Stimulated activated CD4-positive, alpha-beta T cell treated with anti-CD3 and anti-CD28 coated beads, TNF-alpha, amount 100 ng/mL, for 4 hours (primary cell): ENCODE measurements around the gene FAM98B.
"Not testable (repeated sequence)": the region's sequence is repeated elsewhere in the genome, so short reads cannot be mapped to it uniquely, and the experiment has no call there.

Experiments used
- DNase-seq, 3 experiments: peaks; one replicate each; pipeline ENCODE4 v3.0.0-alpha.2; 2020; ENCODE audit warnings: low read depth in 3 of 3

The FAM98B gene

GRCh38 chr15:38453971-38454695 lies at the start of gene FAM98B:
Gene FAM98B (plus strand): TSS chr15:38454127. CDS start chr15:38454162, 35 bp downstream.
- DNase-seq = peak; percentile 70 to 89 (median 80)

DNA sequence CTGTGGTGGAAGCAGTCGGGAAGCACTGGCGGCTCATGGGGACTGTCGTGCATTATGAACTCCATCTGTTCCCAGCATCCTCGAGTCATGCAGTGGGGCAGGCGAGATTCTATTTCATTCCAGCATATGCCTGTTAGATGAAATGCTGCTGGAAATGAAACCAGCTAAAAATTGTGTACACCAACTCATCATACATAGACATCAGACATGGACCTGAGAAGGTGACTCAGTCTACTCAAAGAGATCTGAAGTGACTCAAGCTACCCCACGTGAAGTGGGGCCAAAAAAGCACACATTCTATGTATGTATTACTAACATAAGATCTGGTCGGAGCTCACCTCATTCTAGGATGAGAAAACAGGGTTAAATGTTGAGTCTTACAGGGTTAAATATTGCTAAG lies 47.5 kb upstream of the FAM98B start:
- no peak for DNase-seq

- no peak for DNase-seq
Measured at GRCh38 chr15:38408576-38408975, 45.4 kb upstream of the FAM98B start.

DNA sequence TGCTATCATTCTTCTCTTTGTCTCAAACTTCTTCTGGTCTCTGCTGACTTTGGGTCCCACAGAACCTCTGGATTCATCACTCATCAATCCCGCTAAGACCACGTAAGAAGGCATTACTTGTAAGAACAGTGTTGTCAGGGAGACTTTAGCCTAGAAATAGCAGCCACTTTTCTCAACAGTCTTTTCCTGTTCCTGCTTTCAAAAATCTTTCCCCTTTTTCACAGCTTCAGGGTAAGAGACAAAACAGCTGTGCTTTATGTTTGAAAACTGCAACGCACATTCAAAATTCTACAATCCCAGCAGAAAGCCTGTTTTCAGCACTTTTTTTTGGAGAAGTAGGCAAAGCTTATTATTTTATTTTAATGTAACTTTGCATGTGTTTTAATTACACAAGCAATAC lies 42.0 kb upstream of the FAM98B start:
- no peak for DNase-seq

DNA sequence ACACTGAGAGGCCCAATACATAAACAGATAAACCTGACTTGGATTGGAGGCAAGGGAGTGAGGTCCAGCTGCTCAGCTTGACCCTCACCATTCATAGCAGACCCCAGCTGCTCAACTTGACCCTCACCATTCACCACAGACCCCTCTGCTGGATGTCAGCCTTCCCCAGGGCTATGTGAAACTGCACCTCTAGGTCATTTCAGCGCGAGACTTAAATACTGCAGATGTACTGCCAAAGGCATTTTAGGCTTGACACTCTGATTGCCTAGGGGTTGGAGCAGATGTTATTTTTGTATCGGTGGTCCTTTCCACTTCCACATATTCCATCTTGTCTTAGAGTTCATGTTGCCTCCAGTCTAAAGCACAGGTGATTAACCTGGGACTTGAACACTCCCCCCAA lies 41.5 kb upstream of the FAM98B start:
- no peak for DNase-seq

GRCh38 chr15:38414357-38414756 lies 39.6 kb upstream of the FAM98B start:
- no peak for DNase-seq

DNA sequence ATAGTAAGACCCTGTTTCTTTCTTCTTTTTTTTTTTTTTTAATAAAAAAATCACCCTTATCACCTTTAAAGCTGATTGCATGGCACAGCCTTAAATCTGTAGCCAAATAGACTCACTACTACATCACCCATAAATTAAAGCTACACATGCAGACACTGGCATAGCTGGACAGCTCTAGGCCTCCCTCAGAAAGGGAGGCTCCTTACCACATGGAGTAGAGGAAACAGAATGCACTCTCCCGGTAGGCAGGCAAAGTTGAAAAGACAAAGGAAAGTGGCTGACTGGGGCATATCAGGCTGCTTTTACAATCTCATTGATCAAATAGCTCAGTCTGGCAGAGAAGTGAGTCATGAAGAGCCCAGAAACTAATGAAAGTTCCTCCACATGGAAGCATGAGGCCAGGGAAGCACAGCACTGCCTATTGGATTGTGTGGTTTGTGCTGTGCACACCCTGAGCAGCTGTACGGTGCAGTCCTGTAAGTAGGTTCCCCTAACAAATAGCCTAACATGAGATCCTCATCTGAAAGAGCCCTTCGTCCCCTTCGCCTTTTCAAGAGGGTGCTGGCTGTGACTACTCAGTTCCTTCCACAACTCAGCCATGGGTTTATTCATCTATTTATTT lies 32.7 kb upstream of the FAM98B start:
- DNase-seq = no peak

GRCh38 chr15:38424101-38424552 lies 29.8 kb upstream of the FAM98B start:
- no peak for DNase-seq

DNA sequence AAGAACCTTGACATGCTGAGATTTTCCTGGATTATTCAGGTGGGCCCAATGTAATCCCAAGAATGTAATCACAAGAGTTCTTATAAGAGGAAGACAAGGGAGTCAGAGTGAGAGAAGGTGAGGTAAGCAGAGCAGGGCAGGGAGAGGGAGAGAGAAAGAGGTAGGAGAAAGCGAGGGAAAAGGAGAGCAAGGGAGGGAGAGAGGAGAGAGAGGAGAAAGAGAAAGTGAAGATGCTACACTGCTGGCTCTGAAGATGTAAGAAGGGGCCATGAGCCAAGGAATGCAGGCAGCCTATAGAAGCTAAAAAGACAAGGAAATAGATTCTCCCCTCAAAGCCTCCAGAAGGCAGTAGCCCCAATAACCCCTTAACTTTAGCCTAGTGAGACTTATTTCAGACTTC lies 28.7 kb upstream of the FAM98B start:
- no peak for DNase-seq

DNA sequence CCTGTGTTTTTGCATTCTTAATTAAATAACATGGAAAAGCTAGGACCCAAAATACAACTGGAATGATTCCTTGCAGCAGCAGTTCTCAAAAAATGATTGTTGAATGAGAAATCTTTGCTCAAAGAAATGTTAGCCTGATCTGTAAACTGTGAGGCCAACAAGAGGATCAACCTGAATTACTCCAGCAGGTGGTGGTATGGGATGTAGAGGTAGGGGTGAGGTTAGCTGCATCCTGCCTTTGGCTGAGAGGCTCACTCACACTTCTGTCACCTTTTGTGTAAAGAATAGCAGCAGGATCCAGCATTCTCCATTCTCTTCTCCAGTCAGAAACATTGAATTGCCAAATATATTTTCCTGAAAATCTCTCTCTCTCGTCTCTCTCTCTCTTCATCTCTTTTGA lies 26.5 kb upstream of the FAM98B start:
- no peak for DNase-seq

- no peak for DNase-seq
Measured at GRCh38 chr15:38430106-38430760, 23.7 kb upstream of the FAM98B start.

DNA sequence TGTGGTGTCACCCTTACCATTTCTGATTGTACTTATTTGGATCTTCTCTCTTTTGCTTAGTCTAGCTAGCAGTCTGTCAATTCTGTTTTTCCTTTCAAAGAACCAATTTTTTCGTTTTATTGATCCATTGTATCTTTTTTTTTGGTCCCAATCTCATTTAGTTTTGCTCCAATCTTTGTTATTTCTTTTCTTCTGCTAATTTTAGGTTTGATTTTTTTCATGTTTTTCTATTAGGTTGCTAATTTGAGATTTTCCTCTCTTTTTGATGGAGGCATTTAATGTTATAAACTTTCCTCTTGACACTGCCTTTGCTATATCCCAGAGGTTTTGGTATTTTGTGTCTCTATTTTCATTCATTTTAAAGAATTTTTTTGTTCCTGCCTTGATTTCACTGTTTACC lies 16.9 kb upstream of the FAM98B start:
- DNase-seq = no peak

GRCh38 chr15:38437603-38438002 lies 16.3 kb upstream of the FAM98B start:
- DNase-seq = not testable (repeated sequence)

- DNase-seq = no peak
Measured at GRCh38 chr15:38438031-38438986, 15.6 kb upstream of the FAM98B start.

- DNase-seq = peak in 1 of 3 experiments; percentile 21
Measured at GRCh38 chr15:38440353-38441129, 13.4 kb upstream of the FAM98B start.

DNA sequence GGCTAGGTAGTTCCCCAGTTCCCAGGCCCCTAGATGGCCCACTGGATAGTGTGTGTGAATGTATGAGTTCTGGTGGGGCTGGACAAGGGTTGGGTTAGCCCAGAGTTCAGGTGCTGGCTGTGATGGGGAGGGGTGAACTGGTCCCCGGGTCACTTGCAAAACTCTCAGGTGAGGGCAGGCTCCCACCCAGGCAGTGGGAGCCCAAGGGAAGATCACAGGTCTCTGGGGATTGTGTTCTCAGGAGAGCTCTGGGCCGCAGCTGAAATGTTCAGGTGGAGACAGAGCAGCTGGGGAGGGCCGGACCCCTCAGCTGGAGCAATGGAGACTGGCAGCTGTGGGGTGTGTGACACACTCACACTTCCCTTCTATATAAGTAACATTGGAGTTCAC lies 12.8 kb upstream of the FAM98B start:
- DNase-seq = no peak

DNA sequence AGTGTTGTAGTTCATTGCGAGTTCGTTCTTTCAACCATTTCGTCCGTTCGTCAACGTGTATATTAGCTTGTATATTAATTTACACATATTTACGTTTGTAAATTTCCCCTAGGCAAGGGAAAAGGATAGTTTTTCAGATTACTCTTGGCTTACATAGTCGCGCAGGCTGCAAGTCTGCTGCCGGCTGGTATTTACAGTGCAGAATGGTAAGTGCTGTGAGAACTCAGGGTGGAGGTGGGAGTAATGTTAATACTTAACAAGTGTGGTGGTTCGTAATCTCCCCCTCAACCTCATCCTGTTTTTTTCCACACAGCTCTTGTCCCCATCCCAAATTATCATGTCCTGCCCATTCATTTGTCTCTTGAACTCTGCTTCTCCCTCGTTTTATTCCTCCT lies 766 bp downstream of the FAM98B start:
- no peak for DNase-seq

- DNase-seq = no peak
Measured at GRCh38 chr15:38455092-38455491, 1.2 kb downstream of the FAM98B start.

DNA sequence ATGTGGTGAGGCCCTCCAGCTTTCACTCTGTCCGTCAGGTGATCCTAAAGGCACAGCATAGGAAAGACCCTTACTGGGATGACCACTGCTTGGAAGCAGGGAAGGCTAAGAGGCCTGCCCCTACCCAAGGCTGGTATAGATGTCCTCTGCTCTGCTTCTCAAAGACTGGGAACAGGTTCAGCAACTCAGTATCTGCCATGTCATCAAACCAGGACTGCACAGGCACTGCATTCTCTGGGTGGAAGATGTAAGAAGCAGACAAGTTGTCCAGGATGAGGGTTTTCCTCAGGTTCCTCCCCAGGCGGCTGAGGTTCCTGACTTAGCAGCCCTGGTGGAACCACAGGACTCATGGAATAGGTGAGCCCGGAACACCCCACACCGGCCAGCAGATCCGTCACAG lies 4.7 kb downstream of the FAM98B start:
- DNase-seq = no peak

DNA sequence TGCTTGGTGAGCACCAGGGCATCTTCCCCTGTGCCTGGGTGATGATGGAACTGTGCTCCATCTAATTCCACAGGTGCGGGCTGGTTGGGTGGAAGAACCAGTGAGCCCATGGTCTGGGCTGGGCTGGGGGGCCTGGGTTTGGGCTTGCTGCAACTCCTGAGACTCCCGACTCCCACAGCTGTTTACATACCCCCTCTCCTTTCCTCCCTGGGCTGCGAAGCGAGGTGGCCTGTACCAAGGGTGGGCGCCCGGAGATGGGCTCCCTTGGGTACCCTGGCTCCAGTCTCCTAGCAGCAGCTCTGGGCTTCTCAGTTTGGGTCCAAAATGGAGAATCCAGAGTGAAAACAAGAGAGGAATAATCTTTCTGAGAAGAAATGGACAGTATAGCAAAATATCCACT lies 5.6 kb downstream of the FAM98B start:
- DNase-seq = no peak

DNA sequence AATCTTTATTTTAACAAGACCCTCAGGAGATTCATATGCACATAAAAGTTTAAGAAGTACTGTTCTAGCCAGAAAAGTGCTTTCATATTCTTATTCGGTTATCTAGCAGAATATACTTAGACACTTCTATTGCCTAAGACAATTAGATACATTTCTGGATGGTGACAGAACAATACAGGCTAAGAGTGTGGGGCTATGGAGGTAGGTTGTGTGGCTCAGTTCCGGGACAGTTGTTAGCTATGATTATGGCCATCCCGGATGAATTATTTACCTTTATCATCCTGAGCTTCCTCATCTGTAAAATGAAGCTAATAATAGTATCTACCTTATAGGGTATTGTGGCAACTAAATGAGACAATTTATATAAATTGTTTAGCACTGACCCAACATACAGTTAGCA lies 6.6 kb downstream of the FAM98B start:
- DNase-seq = no peak
